Brain microvascular endothelial cell (primary cell): Measurements from ENCODE around the gene ZSWIM9.

ENCODE experiments used
- DNase-seq: peaks from one replicate; pipeline ENCODE4 v3.0.0-alpha.2; 2020
- H3K27ac ChIP-seq: fragments of 250-450 bp; sonication (Bioruptor Pico); 2 replicates; pipeline ENCODE4 v1.5.1; 2020; ENCODE audit warnings: mild to moderate bottlenecking, moderate library complexity
- H3K27me3 ChIP-seq: fragments of 250-450 bp; sonication (Bioruptor Pico); replicated peaks from 2 replicates; pipeline ENCODE4 v1.5.1; 2020; ENCODE audit warnings: mild to moderate bottlenecking
- H3K36me3 ChIP-seq: fragments of 250-450 bp; sonication (Bioruptor Pico); replicated peaks from 2 replicates; pipeline ENCODE4 v1.5.1; 2020; ENCODE audit warnings: mild to moderate bottlenecking
- H3K4me3 ChIP-seq: 2 replicates; pipeline ENCODE4 v1.5.1; 2011; ENCODE audit warnings: low read depth, mild to moderate bottlenecking, control low read depth, low read length, moderate library complexity
- in situ Hi-C: cut with HindIII; loops from 2 replicates; pipeline ENCODE4 v1.10.0; 2017; ENCODE audit warnings: low sequenced_read_pairs, low pct_ligation_motif_present
- TF ChIP-seq, protein P1 (sequence below): IDR thresholded peaks from 2 replicates; pipeline ENCODE4 v1.5.1; 2011; ENCODE audit warnings: low read depth, mild to moderate bottlenecking, moderate library complexity, low read length, control low read depth, inconsistent platforms; ENCODE audit errors: missing control alignments

The ZSWIM9 gene

DNA sequence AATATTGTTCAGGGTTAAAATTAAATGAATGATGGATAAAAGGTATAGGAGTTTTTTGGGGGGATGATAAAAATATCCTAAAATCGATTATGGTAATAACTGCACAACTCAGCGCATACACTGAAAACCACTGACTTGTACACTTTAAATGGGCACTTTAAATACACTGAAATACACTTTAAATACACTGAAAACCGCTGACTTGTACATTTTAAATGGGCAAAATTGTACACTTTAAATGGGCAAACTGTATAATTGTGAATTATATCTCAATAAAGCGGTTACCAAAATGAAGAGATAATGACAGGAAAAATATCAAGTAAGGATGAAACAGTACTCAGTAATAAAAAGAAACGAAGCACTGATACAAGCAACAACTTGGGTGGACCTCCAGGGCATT lies 1.8 kb upstream of the ZSWIM9 start:
- TF ChIP-seq, protein P1, sequence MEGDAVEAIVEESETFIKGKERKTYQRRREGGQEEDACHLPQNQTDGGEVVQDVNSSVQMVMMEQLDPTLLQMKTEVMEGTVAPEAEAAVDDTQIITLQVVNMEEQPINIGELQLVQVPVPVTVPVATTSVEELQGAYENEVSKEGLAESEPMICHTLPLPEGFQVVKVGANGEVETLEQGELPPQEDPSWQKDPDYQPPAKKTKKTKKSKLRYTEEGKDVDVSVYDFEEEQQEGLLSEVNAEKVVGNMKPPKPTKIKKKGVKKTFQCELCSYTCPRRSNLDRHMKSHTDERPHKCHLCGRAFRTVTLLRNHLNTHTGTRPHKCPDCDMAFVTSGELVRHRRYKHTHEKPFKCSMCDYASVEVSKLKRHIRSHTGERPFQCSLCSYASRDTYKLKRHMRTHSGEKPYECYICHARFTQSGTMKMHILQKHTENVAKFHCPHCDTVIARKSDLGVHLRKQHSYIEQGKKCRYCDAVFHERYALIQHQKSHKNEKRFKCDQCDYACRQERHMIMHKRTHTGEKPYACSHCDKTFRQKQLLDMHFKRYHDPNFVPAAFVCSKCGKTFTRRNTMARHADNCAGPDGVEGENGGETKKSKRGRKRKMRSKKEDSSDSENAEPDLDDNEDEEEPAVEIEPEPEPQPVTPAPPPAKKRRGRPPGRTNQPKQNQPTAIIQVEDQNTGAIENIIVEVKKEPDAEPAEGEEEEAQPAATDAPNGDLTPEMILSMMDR: no peak
- no peak for DNase-seq
- H3K27me3 ChIP-seq: no peaks in the 10 kb centered on the region
- in situ Hi-C loops: no loop called here
- no peaks in the 10 kb centered on the region for H3K36me3 ChIP-seq
- no peak overlapping the region for H3K27ac ChIP-seq
- H3K4me3 ChIP-seq: no peak overlapping the region

DNA sequence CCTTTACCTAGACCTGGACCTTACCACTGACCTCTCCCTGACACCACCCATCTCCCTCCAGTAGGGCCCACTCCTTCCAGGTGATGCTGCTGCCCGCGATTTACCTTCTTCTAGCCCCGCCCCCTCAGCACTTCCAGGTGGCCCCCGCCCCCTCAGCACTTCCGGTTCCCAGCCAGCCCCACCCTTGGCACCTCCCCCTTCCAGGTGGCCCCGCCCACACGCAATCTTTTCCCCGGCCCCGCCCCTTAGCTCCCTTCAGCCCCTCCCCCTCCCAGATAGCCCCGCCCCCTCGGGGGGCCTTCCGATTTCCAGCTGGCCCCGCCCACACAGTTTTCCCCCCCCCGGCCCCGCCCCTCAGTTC lies 922 bp upstream of the ZSWIM9 start:
- H3K36me3 ChIP-seq: no peaks in the 10 kb centered on the region
- TF ChIP-seq, protein P1: no peak
- in situ Hi-C loops: no loop called here
- no peak overlapping the region for H3K27ac ChIP-seq
- no peaks in the 10 kb centered on the region for H3K27me3 ChIP-seq
- peak overlapping the region; percentile 84 for H3K4me3 ChIP-seq
- peak; percentile 49 for DNase-seq

DNA sequence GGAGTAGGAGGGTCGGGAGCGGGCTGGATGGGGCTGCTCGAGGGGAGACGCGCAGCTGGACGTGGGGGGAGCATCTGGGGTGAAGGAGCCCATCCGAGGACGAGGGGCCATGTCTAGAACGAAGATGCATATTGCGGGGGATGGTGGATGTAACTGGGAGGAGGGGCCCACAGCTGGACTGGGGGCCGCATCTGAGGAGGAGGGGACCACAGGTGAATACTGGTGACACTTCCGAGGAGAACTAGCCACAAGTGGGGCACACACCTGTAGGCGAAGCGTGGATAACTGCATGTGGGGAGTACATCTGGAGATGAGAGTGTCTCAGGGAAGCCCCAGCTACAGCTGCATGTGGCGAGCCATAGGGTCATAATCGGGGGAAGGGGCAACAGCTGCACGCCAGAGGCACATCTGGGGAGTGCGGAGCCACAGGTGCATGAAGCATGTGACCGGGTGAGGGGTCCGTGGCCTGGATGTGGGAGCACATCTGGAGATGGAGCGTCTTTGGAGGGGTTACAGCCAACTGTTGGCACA lies 402 bp downstream of the ZSWIM9 start:
- TF ChIP-seq, protein P1: no peak
- peak overlapping the region; percentile 84 for H3K4me3 ChIP-seq
- DNase-seq: no peak
- no peaks in the 10 kb centered on the region for H3K36me3 ChIP-seq
- in situ Hi-C loops: no loop called here
- no peaks in the 10 kb centered on the region for H3K27me3 ChIP-seq
- no peak overlapping the region for H3K27ac ChIP-seq

DNA sequence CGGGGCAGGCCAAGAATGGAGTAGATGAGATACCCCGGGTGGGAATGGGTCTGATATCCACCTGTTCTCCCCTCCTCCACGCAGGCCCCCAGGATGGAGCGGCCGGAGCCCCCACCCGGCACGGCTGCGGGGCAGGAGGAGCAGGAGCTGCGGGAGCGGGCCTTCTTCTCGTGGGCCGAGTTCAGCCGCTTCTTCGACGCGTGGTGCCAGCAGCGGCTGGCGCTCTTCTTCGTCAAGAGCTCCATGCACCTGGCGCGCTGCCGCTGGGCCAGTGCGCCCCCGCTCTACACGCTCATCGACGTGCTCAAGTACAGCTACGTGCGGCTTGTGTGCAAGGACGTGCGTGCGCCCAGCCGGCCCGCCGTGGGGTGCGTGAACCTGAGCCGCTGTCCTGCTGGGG lies 1.2 kb downstream of the ZSWIM9 start:
- Histone ChIP-seq H3K27me3 (no peaks in the 10 kb centered on the region), H3K4me3 (no peak overlapping the region), H3K27ac (no peak overlapping the region), H3K36me3 (no peaks in the 10 kb centered on the region)
- in situ Hi-C loops: no loop called here
- DNase-seq: no peak
- TF ChIP-seq, protein P1: no peak

DNA sequence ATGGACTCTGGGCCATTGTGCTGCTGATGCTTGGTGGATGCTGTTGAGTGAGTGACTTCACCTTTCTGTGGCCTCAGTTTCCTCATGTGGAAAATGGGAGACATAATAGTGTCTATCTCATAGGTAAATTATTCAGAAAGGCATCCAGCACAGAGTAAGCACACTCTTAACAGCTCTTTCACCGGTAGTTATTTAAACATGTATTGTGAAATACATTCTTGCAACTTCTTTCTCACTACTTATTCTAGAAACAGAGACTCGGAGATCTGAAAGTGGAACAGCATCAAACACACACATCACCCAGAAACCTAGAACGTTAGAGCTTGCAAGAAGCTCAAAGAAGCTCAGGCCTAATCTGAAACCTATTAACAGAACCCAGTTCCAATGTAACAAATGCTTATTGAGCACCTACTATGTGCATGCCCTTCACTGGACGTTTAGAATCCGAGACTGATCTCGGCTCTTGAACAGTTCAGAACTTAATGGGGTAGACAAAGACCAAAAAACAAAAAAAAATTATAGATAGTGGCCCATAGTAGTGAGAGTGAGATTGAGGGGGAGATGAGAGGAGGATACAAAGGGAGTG lies 4.1 kb downstream of the ZSWIM9 start:
- no peaks in the 10 kb centered on the region for H3K36me3 ChIP-seq
- no peak for DNase-seq
- no peaks in the 10 kb centered on the region for H3K27me3 ChIP-seq
- no peak overlapping the region for H3K4me3 ChIP-seq
- TF ChIP-seq, protein P1: no peak
- H3K27ac ChIP-seq: no peak overlapping the region
- in situ Hi-C loops: no loop called here

DNA sequence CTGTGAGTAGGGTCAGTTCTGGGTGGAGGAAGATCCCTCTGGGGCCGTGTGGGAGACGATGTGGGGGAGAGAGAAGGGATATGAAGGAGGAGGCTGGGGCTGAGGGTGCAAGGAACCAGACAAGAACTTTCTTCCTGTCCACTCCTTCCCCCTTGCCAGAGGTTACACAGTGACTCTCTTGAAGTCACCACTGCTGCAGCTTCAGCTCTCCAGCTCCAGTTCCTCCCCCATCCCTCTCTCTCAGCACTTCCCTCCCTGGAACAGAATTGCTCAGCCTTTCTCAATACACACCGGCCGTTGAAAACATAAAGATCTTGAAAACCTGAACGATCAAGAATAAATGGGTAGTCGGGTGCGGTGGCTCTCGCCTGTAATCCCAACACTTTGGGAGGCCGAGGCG lies 5.1 kb downstream of the ZSWIM9 start:
- in situ Hi-C loops: no loop called here
- no peaks in the 10 kb centered on the region for H3K36me3 ChIP-seq
- H3K4me3 ChIP-seq: no peak overlapping the region
- TF ChIP-seq, protein P1: no peak
- DNase-seq: no peak
- no peak overlapping the region for H3K27ac ChIP-seq
- H3K27me3 ChIP-seq: no peaks in the 10 kb centered on the region
